Lower leg skin (tissue), 3 donors: ENCODE measurements around the gene STAMBPL1.

Experiments
- CTCF ChIP-seq, 3 donors: fragments of 450-650 bp; IDR thresholded peaks; one replicate each; pipeline ENCODE4 v1.5.1; 2016; ENCODE audit warnings: antibody characterized with exemption in 3 of 3, mild to moderate bottlenecking in 3 of 3, moderate library complexity in 2 of 3
- POLR2A ChIP-seq, 2 donors: fragments of 450-650 bp; IDR thresholded peaks; one replicate each; pipeline ENCODE4 v1.6.1; 2016 to 2017; ENCODE audit warnings: antibody characterized with exemption in 2 of 2, mild to moderate bottlenecking in 1 of 2, moderate library complexity in 1 of 2

- no peak for TF ChIP-seq CTCF (IDR thresholded peaks at IDR 0.05)
- TF ChIP-seq POLR2A (IDR thresholded peaks at IDR 0.05): no peak
These were observed 48.2 kb downstream of the STAMBPL1 start for GRCh38 chr10:88928254-88928653.
